C4-2B (cell line): ENCODE results near the gene SYNPR.

ENCODE experiments used
- H3K27ac ChIP-seq: fragments of 450-650 bp; 2 replicates; pipeline ENCODE4 v1.5.1; 2017
- CTCF ChIP-seq: fragments of 450-650 bp; conservative IDR thresholded peaks from 2 replicates; pipeline ENCODE4 v1.5.1; 2017; ENCODE audit warnings: mild to moderate bottlenecking
- ZFX ChIP-seq: fragments of 450-650 bp; IDR thresholded peaks from 2 replicates; pipeline ENCODE4 v1.6.1; 2017

SYNPR gene

GRCh38 chr3:63384382-63384781, 106.3 kb downstream of the SYNPR start:
- TF ChIP-seq ZFX, result no peak
- TF ChIP-seq CTCF, result no peak
- H3K27ac ChIP-seq, result no peak overlapping the region

- TF ChIP-seq ZFX, result no peak
- no peak for TF ChIP-seq CTCF
- no peak overlapping the region for H3K27ac ChIP-seq
Observed at GRCh38 chr3:63385629-63386028, 107.5 kb downstream of the SYNPR start.

- H3K27ac ChIP-seq, result no peak overlapping the region
- TF ChIP-seq ZFX, result no peak
- no peak for TF ChIP-seq CTCF
Observed at GRCh38 chr3:63386568-63386967, 108.5 kb downstream of the SYNPR start.

GRCh38 chr3:63387568-63387967, 109.5 kb downstream of the SYNPR start:
- TF ChIP-seq CTCF (no peak), ZFX (no peak)
- H3K27ac ChIP-seq, result no peak overlapping the region

- no peak overlapping the region for H3K27ac ChIP-seq
- no peak for TF ChIP-seq ZFX
Observed at GRCh38 chr3:63390710-63391230, 112.7 kb downstream of the SYNPR start.

GRCh38 chr3:63395960-63396359, 117.9 kb downstream of the SYNPR start:
- TF ChIP-seq CTCF (no peak), ZFX (no peak)
- no peak overlapping the region for H3K27ac ChIP-seq

- H3K27ac ChIP-seq, result no peak overlapping the region
- no peak for TF ChIP-seq ZFX
- TF ChIP-seq CTCF, result no peak
Observed at GRCh38 chr3:63400246-63400860, 122.2 kb downstream of the SYNPR start.

GRCh38 chr3:63405882-63406281, 127.8 kb downstream of the SYNPR start:
- TF ChIP-seq CTCF, result 0 out of 2 replicates have a peak, but pooled peaks have one; percentile 10
- no peak for TF ChIP-seq ZFX
- H3K27ac ChIP-seq, result no peak overlapping the region
